ENCODE results near the gene DHX34.

GRCh38 chr19:47324502-47324901, 24.6 kb upstream of the DHX34 start:
- TF ChIP-seq, protein P1, sequence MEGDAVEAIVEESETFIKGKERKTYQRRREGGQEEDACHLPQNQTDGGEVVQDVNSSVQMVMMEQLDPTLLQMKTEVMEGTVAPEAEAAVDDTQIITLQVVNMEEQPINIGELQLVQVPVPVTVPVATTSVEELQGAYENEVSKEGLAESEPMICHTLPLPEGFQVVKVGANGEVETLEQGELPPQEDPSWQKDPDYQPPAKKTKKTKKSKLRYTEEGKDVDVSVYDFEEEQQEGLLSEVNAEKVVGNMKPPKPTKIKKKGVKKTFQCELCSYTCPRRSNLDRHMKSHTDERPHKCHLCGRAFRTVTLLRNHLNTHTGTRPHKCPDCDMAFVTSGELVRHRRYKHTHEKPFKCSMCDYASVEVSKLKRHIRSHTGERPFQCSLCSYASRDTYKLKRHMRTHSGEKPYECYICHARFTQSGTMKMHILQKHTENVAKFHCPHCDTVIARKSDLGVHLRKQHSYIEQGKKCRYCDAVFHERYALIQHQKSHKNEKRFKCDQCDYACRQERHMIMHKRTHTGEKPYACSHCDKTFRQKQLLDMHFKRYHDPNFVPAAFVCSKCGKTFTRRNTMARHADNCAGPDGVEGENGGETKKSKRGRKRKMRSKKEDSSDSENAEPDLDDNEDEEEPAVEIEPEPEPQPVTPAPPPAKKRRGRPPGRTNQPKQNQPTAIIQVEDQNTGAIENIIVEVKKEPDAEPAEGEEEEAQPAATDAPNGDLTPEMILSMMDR (IDR thresholded peaks at IDR 0.05) = no peak
- peak in 1 of 4 donors; percentile 51 for TF ChIP-seq POLR2A (IDR thresholded peaks at IDR 0.05)
- TF ChIP-seq POLR2AphosphoS5 (IDR thresholded peaks at IDR 0.05) = peak; percentile 64 to 83
- peak in 2 of 4 donors; percentile 57 to 68 for TF ChIP-seq EP300 (IDR thresholded peaks at IDR 0.05)

Data from upper lobe of left lung (tissue), 4 donors.